T47D (cell line): ENCODE data around the gene MAP3K9.

ENCODE experiments used
- DNase-seq, 2 experiments: peaks; one replicate each; pipeline versions ENCODE4 v3.0.0 to v3.0.0-alpha.2; 2011 to 2012; ENCODE audit warnings: low read depth in 1 of 2, low spot score in 1 of 2
- JUND ChIP-seq: IDR thresholded peaks from 2 replicates; pipeline ENCODE4 v1.6.1; 2012; ENCODE audit warnings: low read depth
- in situ Hi-C: cut with HindIII; loops from 2 replicates; pipeline ENCODE4 v1.10.0; 2016; ENCODE audit warnings: low sequenced_read_pairs, low pct_unique_long_range_greater_than_20kb

MAP3K9 gene

DNA sequence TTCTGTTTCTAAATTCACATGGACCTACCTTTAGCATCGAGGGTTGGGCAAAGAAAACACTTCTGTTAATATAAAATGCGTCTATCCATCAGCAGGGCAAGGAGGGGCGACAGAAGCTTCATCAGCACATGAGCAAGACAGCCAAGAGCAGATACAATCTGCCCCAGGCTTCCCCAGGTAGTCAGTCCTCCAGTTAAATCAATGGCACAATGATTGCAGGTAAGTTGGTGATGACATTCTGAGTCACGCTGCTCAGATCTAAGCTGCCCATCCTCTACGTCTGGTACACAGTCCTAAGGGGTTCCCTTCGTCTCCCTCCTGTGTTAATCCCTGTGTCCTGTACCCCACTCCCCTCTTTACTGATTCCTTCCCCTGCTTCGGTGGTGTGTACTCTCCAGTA is 38.8 kb downstream of the MAP3K9 start:
- TF ChIP-seq JUND, result no peak
- DNase-seq, result no peak
- in situ Hi-C loops, result no loop called here

DNA sequence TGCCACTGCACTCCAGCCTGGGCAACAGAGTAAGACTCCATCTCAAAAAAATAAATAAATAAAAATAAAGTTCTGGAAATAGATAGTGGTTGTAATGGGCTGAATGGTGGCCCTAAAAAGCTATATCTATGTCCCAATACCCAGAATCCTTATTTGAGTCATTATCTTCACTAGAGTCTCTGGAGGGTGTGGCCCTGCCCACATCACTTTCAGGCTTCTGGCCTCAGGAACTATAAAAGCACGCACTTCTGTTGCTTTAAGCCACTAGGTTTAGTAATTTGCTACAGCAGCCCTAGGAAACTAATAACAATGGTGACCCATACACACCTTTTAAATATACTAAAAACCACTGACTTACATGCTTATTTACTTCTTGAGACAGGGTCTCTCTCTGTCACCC is 49.9 kb downstream of the MAP3K9 start:
- no peak for DNase-seq
- in situ Hi-C loops, result no loop called here
- no peak for TF ChIP-seq JUND

DNA sequence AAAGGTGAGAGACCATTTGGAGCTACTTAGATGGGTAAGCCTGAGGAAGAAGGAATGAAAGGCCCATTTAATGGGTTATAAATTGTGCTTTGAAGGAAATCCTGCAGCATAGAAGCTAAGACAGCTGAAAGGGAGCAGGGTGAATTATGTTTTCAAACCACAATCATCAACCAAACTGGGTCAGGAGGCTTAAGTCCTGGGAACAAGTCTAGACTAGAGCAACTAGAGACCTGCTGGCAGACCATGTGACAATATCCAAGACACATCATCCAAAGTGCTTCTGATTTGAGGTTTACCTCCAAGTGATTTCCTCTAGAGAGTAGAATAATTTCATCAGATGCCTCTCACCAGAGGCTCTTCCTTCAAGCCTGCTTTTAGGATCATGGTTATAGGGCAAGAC is 53.7 kb downstream of the MAP3K9 start:
- in situ Hi-C loops, result no loop called here
- no peak for DNase-seq
- TF ChIP-seq JUND, result no peak

DNA sequence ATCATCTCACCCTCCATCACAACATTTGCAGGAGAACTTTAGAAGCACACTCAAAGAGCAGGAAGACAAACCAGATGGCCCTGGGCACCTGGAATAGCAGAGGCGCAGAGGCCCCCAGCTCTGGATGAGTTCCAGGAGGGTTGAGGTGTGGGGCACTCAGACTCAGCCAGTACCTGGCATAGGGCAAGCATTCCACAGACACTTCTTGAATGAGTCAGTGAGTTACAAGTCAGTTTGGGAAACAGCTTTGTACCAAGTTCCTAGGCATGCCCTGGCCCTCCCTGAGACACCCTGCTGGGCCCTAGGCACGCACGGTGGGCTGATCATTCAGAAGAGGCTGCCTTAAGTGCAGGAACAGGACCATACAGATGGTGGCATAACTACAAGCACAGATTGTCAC is 54.3 kb downstream of the MAP3K9 start:
- peak; percentile 23 to 86 for DNase-seq
- in situ Hi-C loops, result no loop called here
- TF ChIP-seq JUND, result peak; percentile 87

DNA sequence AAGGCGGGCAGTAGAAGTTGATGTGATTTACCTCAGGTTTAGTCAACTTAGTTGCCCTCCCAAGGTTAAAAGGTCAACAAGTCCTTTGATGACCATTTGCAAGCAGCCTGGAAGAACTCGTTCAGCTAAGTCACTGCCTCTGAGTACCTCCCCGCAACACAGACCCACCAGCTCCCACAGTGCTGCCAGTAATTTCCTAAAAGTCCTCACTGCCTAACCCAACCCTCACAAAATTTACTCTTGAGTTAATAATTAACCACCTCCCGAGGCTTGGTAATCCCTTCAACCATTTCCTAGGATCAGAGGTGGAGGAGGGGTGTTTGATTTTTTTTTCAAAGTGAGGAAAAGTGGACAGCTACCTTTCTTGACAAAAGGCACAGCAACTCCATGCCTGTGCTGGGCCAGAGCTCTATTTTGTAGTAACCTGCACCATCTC is 55.8 kb downstream of the MAP3K9 start:
- TF ChIP-seq JUND, result no peak
- no peak for DNase-seq
- in situ Hi-C loops, result no loop called here

DNA sequence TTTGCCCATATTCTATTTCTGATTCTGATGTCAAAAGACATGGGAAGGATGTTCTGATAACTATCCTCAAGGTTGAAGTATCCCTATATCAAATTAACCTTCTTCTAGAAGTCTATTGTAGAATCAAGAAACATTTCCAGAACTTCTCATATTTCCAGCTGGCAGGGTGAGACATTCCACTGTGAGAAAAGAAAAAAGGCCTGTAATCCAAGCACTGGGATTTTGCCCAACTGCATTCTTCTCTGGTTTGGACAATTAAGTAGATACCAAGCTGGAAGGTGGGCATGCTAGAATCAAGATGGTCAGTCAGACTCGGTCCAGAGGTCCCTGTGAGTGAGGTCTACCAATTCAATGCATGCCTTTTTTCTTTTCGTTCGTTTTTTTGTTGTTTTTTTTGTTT is 60.9 kb downstream of the MAP3K9 start:
- peak in 1 of 2 experiments; percentile 22 for DNase-seq
- TF ChIP-seq JUND, result no peak
- in situ Hi-C loops, result no loop called here

DNA sequence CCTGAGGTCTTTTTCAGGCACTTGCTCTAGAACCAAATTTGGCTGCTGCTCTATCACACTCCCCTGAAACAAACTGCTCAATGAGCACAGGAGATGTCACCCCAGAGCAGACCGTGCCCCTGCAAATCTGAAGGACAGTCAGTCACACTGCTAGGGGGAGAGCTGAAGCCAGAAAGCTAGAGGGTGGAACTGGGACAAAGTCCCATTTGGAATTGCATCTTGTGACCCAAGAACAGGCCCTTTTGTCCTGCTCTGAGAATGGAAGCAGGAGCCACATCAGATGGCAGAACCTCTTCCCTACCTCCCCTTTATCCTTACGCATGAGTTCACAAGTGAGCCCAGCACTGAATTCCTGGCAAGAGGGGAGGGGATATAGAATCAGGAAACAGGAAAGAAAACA is 64.7 kb downstream of the MAP3K9 start:
- TF ChIP-seq JUND, result no peak
- no peak for DNase-seq
- in situ Hi-C loops, result no loop called here

DNA sequence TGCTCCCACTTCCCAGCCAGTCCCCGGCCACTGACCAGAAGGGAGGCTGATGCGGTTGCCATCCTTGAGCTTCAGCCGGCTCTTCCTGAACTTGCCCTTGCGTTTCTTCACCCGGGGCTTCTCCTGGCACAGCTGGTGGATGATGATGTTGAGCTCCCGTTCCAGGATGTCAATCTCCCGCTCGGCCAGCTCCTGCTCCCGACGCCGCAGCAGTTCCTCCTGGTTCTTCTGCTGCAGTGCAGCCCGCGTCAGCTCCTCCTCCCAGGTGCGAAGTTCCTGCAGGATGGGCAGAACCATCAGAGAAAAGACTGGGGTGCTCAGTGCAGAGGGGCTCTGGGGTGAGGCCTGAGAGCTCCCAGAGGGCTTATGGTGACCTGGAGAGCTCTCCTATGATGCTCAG is 67.0 kb downstream of the MAP3K9 start:
- in situ Hi-C loops, result no loop called here
- TF ChIP-seq JUND, result no peak
- DNase-seq, result no peak

DNA sequence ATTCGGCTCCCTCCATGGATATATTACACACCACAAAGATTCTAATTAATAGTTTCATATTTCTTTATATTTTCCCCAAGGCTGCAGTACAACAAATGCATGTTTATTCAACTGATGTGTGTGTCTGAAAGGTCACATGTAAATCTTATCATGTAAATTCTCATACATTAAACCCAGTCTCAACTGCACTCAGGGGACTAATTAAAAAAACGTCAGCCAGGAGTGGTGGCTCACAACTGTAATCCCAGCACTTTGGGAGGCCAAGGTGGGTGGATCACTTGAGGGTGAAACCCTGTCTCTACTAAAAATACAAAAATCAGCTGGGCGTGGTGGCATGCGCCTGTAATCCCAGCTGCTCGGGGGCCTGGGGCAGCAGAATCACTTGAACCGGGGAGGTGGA is 67.8 kb downstream of the MAP3K9 start:
- in situ Hi-C loops, result no loop called here
- DNase-seq, result no peak
- no peak for TF ChIP-seq JUND

DNA sequence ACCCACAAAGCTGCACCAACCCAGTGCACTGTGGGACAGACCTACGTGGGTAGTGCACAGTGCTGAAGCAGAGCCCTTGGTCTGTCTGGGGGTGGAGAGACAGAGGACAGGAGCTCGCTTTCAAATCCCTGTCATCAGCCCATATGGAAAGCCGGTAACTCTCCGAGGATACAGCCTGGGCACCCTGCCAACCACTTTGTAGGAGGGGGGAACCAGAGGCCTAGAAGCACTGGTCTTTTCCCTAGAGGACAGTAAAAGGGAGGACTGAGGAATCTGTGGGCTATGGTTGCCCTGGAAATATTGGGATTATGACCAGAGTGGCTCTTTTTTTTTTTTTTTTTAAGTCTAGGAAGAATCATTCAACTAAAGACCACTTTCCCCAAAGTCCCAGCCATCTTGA is 74.3 kb downstream of the MAP3K9 start:
- in situ Hi-C loops, result no loop called here
- DNase-seq, result no peak
- TF ChIP-seq JUND, result no peak

DNA sequence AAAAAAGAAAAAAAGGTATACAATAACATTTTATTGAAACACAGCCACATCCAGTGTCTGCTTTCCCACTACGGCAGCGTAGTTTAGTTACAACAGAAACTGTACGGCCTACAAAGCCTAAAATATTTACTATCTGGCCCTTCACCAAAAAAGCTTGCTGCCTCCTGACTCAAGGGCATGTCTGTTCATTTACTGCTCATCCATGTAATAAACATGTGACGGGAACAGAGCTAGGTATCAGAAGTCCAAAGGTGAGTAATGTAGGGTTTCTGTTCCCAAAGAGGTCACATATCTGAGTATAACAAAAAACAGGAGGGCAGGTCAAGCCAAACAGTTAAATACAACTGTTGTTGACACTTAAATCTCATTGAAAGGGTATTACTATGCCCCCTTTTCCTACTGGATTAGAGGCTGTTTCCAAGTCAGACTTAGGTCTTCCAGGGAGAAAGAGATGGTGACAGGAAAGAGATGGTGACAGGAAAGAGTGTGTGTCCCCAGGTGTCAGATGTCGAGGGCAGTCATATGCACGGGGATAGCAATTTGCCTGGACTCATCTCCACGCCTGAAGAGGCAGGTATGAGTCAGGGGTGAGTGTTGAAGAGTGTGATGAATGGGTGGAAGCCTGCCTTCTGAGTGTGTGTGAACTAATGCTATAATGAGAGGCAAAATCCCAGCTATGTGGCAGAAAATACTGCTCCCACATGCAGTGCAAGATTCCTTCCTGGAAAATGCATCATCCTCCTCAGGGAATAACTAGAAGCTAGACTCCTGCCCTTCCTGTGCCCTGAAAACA is 77.7 kb downstream of the MAP3K9 start:
- DNase-seq, result no peak
- TF ChIP-seq JUND, result no peak
- in situ Hi-C loops, result no loop called here

DNA sequence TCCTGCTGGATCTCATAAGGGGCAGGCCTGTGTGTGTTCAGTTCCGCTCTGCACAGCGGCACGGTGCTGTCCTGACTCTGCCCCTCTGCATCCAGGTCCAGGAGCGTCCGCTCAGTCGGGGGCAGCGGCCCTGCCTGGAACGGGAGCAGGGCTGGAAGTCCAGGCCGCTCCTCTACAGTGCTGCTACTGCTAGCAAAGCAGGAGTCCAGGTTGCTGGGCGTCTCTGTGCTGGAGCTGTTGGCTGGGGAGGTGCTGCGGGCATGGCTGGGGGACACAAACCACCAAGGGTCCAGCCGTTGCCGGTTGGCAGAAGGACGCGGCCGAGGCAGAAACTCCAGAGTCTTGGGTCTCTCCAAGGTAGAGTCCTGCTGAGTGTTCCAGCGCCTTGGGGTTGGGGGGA is 78.9 kb downstream of the MAP3K9 start:
- in situ Hi-C loops, result no loop called here
- DNase-seq, result no peak
- no peak for TF ChIP-seq JUND

DNA sequence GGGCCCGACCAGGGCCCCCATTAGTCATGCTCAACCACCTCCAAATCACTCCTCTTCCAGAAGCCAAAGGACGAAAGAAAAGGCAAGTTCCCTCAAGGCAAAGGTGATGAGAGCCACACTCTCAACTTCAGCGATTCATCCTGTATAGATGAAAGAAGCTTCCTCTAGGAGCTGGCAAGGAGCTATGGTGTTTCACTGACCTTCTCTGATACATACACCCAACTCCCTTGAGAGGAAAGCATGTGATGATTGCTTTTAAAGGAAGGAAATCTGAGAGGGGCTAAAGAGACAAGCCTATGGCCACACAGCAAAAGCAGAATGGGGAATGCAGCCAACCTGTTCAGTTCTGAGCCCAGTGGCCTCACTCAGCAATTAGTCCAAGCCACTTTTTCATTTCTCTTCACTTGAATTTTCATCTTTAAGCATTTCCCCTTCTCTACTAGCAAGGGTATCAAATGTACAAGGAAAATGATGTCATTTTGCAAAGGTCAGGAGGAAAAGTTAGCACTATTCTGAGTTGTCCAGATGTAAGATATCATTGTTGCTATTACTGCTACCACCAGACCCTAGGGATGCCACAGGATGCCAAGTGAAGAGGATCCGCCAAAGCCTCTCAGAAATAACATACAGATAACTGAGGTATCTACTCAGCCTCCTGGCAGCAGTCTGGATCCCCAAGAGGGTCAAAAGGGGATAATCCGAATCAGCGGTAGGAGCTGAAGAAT is 82.5 kb downstream of the MAP3K9 start:
- no peak for TF ChIP-seq JUND
- in situ Hi-C loops, result no loop called here
- no peak for DNase-seq

DNA sequence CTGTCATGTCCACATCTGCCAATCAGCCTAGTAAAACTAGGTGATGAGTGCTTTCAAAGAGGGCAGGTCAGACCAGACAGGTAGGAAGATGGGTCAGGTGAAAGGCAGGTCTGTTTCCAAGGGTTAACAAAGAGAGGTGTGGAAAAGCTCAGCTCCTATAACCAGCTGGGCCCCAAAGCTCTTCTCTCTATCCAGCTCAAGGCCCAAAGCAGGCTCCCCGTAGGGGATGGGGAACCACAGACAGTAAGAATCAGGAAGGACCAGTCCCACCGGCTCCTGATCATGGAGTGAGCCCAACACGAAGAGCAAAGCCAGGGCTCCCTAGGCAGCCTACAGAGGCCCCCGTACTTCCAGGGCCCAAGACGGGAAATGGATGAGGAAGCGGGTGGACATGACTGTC is 84.4 kb downstream of the MAP3K9 start:
- no peak for TF ChIP-seq JUND
- DNase-seq, result peak in 1 of 2 experiments; percentile 73
- in situ Hi-C loops, result no loop called here
